Bone marrow (tissue), 2 donors: ENCODE data around the gene PGBD5.

ENCODE experiments used
- DNase-seq, 2 donors: peaks; one replicate each; lab custom pipeline; 2025; lab: John Stamatoyannopoulos, UW

Gene PGBD5

DNA sequence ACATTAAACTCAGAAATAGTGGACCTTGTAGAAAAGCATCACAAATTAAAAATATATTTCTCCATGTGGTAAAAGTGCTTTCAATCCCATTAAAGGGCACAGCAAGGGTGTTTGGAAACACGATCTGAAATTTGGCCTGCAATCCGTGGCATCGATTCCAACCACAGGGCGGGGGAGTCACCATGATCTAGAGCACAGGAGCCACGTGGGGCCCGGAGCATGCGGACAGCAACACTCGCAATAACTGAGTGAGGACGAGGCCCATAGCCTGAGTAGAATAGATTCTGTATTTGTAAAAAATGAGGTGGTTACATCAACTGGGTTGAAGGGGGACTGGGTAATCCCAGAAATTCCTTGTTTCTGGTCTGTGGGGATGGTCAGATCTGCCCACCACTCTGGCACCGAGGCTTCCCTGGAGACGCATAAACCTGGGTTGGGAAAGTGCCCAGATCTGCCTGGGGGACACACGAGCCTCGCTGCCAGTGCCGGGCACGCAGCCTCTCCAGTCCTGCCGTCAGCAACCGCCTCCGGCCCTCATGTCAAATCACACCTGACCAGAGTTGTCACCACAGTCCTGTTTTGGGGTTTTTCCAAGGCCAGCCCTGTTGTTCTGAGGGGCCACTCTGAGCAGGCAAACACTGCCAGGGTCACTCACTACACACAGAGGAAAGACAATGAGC is 104.3 kb downstream of the PGBD5 start:
- DNase-seq, result no peak

- DNase-seq, result no peak
Observed at GRCh38 chr1:230321341-230321740, 104.8 kb downstream of the PGBD5 start.

DNA sequence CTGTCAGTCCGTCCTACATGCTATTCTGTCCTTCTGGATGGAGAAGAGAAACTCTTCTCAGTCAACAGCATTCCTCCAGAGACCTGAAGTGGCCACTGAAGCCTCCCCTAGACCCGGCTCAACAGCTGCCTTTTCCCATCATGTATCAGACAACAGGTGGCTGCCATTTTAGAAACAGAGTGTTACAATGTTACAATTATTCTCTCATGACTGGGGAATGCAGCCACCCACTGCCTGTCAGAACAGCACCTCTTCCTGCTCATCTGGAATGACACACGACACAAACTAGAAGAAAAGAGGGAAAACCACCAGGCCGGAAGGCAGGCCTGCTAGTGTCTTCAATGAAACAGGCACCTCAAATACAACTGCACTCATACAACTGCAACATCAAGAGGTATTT is 105.3 kb downstream of the PGBD5 start:
- no peak for DNase-seq

- no peak for DNase-seq
Observed at GRCh38 chr1:230319014-230319747, 107.0 kb downstream of the PGBD5 start.

DNA sequence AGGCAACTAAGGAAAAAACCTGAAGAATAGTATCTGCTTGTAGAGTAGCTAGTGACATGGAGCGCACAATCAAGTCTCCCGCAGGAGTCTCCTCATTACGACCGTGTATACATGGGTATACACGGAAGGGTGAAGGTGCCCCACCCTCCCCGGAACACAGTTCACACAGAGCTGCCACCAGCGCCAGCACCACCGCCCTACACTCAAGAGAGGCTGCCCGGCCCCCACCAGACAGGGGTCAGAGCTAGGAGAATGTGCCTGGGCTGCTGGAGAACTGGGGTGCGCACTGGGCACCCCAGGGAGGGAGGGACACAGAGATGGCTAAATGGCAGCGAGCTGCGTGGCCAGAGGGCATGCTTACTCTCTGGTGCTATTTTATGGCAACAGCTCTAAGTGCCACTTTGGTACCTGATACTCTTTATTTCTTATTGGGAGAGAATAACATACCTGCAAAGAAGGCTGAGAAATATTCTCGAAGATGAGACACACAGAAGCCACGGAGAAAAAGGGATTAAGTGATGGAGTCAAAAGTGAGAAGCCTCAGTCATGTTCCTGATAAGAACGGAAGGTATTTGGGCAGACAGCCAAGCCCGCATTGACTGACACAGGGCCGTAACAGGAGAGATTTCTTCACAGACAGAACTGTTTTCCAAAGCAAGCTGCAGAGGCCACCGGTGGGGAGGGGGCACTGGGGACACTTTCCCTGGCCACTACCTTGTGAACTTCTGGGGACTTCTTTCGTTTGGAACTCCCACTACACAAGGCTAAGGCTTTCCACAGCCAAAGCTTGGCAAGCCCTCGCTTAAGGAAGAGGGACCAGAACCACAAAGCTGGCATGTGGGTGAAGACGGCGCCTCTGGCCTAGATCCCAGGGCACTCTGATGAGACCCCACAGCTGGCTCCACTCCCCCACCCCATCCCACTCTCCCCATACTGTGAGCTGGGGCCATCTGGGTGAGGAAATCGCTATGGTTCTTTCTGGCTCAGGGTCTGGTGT is 108.0 kb downstream of the PGBD5 start:
- no peak for DNase-seq

GRCh38 chr1:230316864-230317745 is 109.0 kb downstream of the PGBD5 start:
- no peak for DNase-seq

DNA sequence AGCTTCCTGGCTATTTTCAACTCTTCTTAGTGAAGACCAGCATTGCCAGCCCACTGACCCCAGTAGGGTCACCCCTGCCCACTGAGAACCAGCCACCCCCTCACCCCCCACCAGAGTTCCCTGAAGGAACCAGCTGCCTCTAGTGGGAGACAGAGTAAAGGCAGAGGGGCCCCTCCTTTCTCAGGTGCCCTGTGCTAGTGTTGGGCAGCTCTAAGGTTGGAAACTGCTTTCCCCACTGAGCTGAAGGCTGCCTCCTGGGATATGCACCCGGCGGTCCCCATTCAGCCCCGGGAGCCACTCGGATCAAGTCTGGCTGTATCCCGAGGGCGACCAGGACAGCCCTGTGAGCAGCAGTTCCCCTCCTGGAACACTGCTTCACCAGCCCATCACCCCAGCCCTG is 111.0 kb downstream of the PGBD5 start:
- DNase-seq, result no peak

- DNase-seq, result no peak
Observed at GRCh38 chr1:230314142-230314470, 112.0 kb downstream of the PGBD5 start.

GRCh38 chr1:230313453-230314141 is 112.5 kb downstream of the PGBD5 start:
- DNase-seq, result no peak

GRCh38 chr1:230312676-230313075 is 113.5 kb downstream of the PGBD5 start:
- DNase-seq, result no peak

DNA sequence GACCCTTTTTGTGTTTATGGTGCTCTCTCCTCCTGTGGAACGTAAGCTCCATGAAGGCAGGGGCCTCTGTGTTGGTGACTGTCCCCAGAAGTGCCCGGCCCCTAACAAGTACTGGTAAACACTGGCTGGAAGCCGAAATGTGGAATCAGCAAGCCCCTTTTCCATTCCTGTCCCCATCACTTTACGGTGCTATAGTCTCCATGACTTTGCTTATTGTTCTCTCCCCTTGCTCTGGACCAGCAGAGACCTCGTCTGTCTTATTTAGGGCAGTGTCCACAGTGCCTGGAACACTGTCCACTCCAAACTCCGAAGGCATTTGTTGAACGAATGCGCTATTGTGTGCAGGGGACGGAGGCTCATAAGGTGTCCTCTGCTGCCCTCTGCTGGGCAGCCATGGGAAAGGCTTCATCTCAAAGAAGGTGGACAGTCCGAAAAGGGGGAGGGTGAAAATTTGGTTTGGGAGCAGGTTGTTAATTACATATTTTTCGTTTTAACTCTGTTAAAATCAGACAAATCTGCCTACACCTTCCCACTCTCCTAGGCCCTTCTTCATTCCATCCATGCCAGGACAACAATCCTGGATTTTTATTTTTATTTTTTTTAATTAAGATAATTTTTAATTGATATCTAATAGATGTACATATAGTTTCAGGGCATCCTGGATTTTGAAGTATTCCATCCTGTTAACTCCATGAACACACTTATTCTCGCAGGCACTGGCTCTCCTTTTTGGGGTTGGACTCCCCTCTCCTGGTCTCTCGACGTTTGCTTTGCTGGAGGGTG is 115.6 kb downstream of the PGBD5 start:
- DNase-seq, result peak; percentile 18 to 21

- no peak for DNase-seq
Observed at GRCh38 chr1:230309646-230310177, 116.4 kb downstream of the PGBD5 start.

- DNase-seq, result no peak
Observed at GRCh38 chr1:230308821-230309220, 117.3 kb downstream of the PGBD5 start.

DNA sequence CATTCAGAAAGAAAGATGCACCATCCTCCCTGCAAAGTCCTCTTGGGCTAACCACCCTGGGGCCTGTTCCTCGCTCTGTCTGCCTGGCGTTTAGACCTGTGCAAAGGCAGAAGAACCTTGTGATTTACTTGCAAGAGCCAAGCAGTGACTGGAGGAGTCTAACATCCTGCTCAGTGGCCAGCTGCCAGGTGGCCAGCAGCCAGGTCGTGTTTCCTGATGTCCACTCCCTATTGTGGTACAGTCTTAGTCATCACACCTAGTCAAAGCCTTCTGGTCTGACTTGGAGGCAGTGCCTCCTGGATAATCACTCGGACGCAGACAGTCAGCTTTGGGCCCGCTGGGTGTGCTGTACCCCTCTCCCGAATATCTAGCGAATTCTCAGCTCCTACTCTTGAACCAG is 118.1 kb downstream of the PGBD5 start:
- DNase-seq, result no peak

DNA sequence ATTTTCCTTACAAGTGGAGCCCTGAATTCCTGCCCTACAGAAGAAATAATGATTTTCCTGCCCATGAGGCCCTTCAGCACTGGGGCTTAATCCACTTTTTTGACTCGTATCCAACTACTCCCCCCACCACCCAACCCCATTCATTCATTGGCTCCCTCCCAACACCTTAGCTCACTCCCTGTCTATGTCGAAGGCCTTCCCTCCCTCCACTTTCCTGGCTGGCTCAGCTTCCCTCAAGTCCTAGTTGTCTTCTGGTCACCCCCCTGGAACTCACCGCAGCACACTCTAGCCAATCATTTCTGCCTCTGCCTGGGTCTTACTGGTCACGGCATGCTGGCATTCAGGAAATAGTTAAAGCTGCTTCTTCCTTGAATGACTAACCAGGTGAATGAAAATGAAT is 118.9 kb downstream of the PGBD5 start:
- no peak for DNase-seq

- no peak for DNase-seq
Observed at GRCh38 chr1:230306169-230306568, 120.0 kb downstream of the PGBD5 start.

- DNase-seq, result no peak
Observed at GRCh38 chr1:230303822-230304221, 122.3 kb downstream of the PGBD5 start.

- no peak for DNase-seq
Observed at GRCh38 chr1:230303069-230303468, 123.1 kb downstream of the PGBD5 start.

DNA sequence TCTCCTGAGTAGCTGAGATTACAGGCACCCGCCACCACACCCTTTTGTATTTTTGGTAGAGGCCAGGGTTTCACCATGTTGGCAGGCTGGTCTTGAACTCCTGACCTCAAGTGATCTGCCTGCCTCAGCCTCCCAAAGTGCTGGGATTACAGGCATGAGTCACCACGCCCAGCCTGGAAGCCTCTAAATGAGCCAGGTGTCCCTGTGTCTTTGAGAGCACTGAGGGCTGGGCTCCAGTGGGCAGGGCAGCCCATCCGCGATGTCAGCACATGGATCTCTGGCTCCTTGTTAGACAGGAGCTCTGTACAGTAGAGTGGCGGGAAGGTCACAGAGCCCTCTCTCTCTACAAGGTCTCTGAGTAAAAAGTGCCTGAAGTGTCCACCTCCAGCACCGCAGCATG is 124.3 kb downstream of the PGBD5 start:
- DNase-seq, result no peak

DNA sequence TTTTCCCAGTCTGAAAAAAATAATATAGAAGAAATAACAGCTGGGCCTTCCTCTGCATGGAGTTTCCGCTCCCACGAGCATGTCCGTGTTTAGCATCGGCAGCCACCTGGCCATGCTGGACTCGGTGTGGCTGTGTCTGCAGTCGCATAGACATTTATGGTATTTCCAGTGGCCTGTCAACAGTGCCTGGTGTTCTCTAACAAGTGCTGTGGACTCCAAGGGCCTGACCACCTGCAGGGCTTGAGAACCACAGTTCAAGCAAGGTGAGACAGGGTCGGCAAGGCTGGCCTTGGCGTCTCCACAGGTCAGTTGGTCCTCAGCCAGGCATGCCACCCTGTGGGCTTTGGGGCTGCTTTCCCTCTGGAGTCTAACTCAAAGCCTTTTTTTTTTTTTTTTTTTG is 124.8 kb downstream of the PGBD5 start:
- DNase-seq, result no peak
